Body of pancreas (tissue), 4 donors: Measurements from ENCODE around the gene ABHD16A.

Experiments
- CTCF ChIP-seq, 7 experiments: fragments of 450-650 bp in 4 of 7; fragments of 200-600 bp in 3 of 7; sonication (generic) in 3 of 7; IDR thresholded peaks; one replicate each; pipeline ENCODE4 v1.5.1; 2016 to 2019; ENCODE audit warnings: antibody characterized with exemption in 7 of 7
- POLR2A ChIP-seq, 3 donors: fragments of 450-650 bp; IDR thresholded peaks; one replicate each; pipeline ENCODE4 v1.6.1; 2016; ENCODE audit warnings: antibody characterized with exemption in 3 of 3, mild to moderate bottlenecking in 2 of 3

GRCh38 chr6:31744422-31744821, 41.3 kb upstream of the ABHD16A start:
- no peak for TF ChIP-seq CTCF (IDR thresholded peaks at IDR 0.05)
- no peak for TF ChIP-seq POLR2A (IDR thresholded peaks at IDR 0.05)
